Skeletal muscle tissue (tissue), 4 donors: ENCODE measurements around the gene MRPS7. TPM values are rescaled to one million over a fixed set of nuclear protein-coding genes. Genes with fewer than 3 reads are reported as not detected.

Source experiments
- H3K27ac ChIP-seq: one replicate; pipeline ENCODE4 v1.7.0; 2013; ENCODE audit warnings: mild to moderate bottlenecking, low read depth, low read length, inconsistent platforms
- H3K27me3 ChIP-seq, 3 donors: one replicate each; pipeline ENCODE4 v1.7.0; 2013; ENCODE audit warnings: low read length in 3 of 3; ENCODE audit not compliant: control insufficient read depth in 3 of 3, insufficient read depth in 3 of 3
- H3K36me3 ChIP-seq, 3 donors: one replicate each; pipeline ENCODE4 v1.7.0; 2013; ENCODE audit warnings: low read length in 3 of 3; ENCODE audit not compliant: control insufficient read depth in 3 of 3, insufficient read depth in 3 of 3
- H3K4me1 ChIP-seq, 3 donors: one replicate each; pipeline ENCODE4 v1.7.0; 2013; ENCODE audit warnings: low read length in 3 of 3, mild to moderate bottlenecking in 3 of 3; ENCODE audit not compliant: control insufficient read depth in 3 of 3, insufficient read depth in 3 of 3
- H3K4me3 ChIP-seq, 3 donors: one replicate each; pipeline ENCODE4 v1.7.0; 2013; ENCODE audit warnings: low read length in 3 of 3
- H3K9ac ChIP-seq, 3 donors: one replicate each; pipeline ENCODE4 v1.7.0; 2013; ENCODE audit warnings: low read length in 3 of 3, mild to moderate bottlenecking in 3 of 3, moderate library complexity in 2 of 3, low read depth in 1 of 3
- H3K9me3 ChIP-seq, 3 donors: one replicate each; pipeline ENCODE4 v1.7.0; 2013; ENCODE audit warnings: low read length in 3 of 3; ENCODE audit not compliant: control insufficient read depth in 3 of 3
- total RNA-seq: library from RNA; depleted of rRNA; stranded (reverse); fragments of >200 nt; gene quantifications from one replicate; pipeline ENCODE4 v1.2.3, GENCODE V29; 2014
- donor health status: Osteomylitis.

MRPS7 gene
- total RNA-seq, 1 donor from 2014 or later: 71.5 TPM

DNA sequence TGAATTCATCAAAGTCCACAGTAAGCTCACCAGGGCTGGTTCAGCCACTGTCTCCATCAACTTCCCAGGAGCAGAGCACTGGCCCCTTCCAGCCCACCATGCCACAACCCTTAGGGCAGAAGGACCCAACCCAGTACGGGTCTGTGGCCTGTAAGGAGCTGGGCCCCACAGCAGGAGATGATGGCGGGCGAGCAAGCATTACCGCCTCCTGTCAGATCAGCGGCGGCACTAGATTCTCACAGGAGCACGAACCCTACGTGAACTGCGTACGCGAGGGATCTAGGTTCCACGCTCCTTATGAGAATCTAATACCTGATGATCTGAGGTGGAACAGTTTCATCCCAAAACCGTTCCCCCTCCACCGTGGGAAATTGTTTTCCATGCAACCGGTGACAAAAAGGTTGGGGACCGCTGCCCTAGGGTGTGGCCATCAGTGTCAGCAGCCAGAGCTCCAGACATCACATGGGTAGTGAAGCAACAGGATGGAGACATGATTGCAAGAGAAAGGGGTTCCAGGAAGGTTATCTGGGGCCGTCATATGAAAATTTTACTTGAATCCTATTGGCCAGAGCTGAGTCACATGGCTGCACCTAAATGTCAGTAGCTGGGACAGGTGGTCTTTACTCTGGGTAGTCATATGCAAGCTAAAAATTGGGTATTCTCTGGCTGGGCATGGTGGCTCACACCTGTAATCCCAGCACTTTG, 40.0 kb downstream of the MRPS7 start:
- H3K9me3 ChIP-seq: no peaks in the 10 kb centered on the region
- H3K4me1 ChIP-seq: no peaks in the 10 kb centered on the region
- no peak overlapping the region for H3K4me3 ChIP-seq
- H3K27ac ChIP-seq: no peak overlapping the region
- H3K9ac ChIP-seq: no peak overlapping the region
- H3K36me3 ChIP-seq: no peaks in the 10 kb centered on the region
- H3K27me3 ChIP-seq: no peaks in the 10 kb centered on the region

DNA sequence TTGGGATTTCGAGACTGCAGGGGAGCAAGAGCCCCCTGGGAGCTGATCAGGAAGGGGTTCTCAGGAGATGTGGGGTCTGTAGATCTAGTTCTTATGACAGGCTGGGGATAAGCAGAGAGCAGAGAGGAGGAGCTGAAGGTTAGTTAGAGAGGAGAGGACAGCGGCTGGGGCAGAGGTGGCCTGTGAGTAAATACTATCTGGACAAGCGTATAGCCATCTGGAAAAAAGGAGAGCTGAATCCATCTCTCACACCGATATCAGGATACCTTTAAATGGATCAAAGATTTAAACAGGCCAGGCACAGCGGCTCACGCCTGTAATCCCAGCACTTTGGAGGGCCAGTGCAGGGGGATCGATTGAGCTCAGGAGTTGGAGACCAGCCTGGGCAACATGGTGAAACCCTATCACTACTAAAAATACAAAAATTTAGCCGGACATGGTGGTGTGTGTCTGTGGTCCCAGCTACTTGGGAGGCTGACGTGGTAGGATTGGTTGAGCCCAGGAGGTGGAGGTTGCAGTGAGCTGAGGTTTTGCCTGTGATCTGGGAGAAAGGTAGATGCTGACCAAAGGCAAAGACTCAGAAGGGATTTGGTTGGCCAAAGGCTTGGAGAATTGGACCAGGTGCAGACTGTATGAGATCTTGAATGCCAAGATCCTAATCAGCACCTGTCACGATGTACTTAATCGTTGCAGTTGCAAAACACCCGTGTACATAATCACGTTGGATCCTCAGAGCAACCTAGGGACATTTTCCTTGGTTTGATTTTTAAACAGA, 46.5 kb downstream of the MRPS7 start:
- Histone ChIP-seq H3K4me1 (peaks cover 0 to 5% (median 0%) of the 10 kb centered on the region in 3 donors), H3K27me3 (no peaks in the 10 kb centered on the region), H3K9me3 (no peaks in the 10 kb centered on the region), H3K36me3 (no peaks in the 10 kb centered on the region), H3K9ac (no peak overlapping the region), H3K4me3 (no peak overlapping the region), H3K27ac (no peak overlapping the region)

DNA sequence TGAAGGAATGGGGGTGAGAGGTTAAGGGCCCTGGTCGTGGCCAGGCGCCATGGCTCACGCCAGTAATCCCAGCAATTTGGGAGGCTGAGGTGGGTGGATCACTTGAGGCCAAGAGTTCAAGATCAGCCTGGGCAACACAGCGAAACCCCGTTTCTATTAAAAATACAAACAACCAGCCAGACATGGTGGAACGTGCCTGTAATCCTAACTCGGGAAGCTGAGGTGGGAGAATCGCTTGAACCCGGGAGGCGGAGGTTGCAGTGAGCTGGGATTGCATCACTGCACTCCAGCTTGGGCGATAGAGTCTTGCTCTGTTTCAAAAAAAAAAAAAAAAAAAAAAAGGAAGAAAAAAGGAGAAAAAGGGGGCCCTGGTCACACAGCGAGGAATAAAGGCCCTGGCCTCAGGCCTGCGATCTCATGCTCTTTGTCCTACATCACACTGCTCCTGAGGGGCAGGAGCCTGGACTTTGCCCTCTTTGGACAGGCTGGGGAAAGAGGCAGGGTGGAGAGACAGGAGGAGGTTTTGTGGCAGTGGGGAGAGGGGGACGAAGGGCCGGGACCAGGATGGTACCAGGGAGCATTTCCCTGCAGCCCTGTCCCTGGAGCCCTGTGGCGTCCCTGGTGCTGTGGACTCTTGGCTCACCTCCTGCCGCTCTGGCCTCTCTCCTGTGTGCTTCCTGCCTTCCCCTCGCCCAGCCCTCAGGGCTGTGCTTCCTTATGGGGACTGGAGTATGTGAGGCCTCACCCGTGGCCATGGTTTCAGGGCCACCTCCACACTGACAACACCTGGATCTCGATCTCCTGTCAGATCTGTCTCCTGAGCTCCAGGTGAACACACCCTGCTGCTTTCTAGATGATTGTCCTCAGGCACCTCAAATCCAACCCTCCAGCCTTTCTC, 47.3 kb downstream of the MRPS7 start:
- H3K4me1 ChIP-seq: peaks cover 0 to 5% (median 2%) of the 10 kb centered on the region in 3 donors
- H3K27me3 ChIP-seq: no peaks in the 10 kb centered on the region
- peak overlapping the region; percentile 56 for H3K27ac ChIP-seq
- no peak overlapping the region for H3K9ac ChIP-seq
- no peaks in the 10 kb centered on the region for H3K9me3 ChIP-seq
- no peak overlapping the region for H3K4me3 ChIP-seq
- no peaks in the 10 kb centered on the region for H3K36me3 ChIP-seq

DNA sequence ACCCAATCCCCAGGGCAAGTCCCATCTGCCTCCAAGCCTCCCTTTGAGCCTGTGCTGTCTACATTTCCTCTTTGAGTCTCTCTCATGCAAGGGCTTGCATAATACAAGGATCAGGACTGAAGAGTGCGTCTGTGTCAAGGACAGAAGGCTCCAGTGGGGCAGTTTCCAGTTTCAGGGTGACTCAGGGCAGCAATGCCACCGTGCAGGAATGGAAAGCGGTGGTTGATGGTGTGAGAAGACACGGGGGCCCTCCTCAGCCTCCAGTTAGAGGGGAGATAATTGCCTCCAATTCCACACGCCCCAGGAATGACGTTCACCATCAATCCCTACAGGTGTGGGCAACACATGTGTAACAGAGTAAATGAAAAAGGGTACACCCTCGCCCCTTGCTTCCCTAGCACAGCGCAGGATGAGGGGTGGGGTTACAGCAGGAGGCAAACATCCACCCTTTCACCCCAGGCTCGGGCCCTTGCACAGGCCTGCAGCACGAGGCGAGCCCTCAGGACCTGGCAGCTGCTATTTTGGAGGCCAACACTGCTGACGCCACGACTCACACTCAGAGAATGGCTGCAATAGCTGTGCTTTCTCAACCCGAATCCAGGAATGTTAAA, 52.4 kb downstream of the MRPS7 start:
- H3K27ac ChIP-seq: peak overlapping the region; percentile 48
- no peaks in the 10 kb centered on the region for H3K9me3 ChIP-seq
- peaks cover 4 to 8% (median 4%) of the 10 kb centered on the region in 3 donors for H3K36me3 ChIP-seq
- peaks cover 0 to 5% (median 2%) of the 10 kb centered on the region in 3 donors for H3K4me1 ChIP-seq
- H3K4me3 ChIP-seq: no peak overlapping the region
- H3K9ac ChIP-seq: no peak overlapping the region
- H3K27me3 ChIP-seq: no peaks in the 10 kb centered on the region

DNA sequence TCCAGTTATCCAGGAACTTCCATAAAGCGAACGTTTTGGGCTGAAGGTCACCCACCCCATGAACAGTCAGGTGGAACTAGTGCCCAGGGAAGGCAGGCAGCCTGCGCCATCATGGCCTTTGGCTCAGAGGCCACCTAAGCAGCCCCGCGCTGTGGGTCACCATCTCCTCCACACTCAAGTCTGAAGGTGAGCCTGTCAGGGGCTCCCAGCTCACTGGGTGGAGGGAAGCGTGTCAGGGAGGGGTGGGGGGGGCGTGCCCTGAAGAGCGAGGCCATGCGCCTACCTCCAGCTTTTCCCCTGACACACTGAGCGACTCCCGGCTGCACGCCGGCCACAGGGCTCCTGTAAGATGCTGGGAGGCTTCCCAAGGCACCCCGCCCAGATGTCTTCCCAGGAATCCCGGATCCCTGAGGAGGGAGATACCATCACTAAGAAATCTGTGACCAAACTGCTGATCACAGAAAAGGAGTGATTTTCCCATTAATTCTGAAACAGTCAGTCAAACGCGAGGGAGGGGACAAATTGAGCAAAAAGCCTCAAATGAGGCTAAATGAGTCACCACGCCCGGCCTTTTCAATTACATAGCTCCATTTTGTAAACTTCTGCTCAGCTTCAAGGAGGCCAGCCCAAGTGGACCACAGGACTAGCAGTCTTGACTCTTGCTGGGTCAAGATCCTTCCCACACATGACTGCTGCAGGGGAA, 54.0 kb downstream of the MRPS7 start:
- H3K9me3 ChIP-seq: no peaks in the 10 kb centered on the region
- H3K27ac ChIP-seq: no peak overlapping the region
- H3K27me3 ChIP-seq: no peaks in the 10 kb centered on the region
- no peak overlapping the region for H3K4me3 ChIP-seq
- no peak overlapping the region for H3K9ac ChIP-seq
- H3K36me3 ChIP-seq: peaks cover 9 to 17% (median 12%) of the 10 kb centered on the region in 3 donors
- H3K4me1 ChIP-seq: peaks cover 0 to 5% (median 2%) of the 10 kb centered on the region in 3 donors

Other genes with a start within 250 kb of the MRPS7 start
- gene MRPL58, start 249.2 kb upstream of the MRPS7 start, total RNA-seq: 20.9 TPM
- 247 TPM for gene ATP5PD, start 214.9 kb upstream of the MRPS7 start, total RNA-seq
- 9.4 TPM for gene KCTD2, start 214.7 kb upstream of the MRPS7 start, total RNA-seq
- 4.2 TPM for gene SLC16A5, start 173.9 kb upstream of the MRPS7 start, total RNA-seq
- gene ARMC7, start 151.9 kb upstream of the MRPS7 start, total RNA-seq: 1.0 TPM
- gene NT5C, start 130.1 kb upstream of the MRPS7 start, total RNA-seq: 32.9 TPM
- 109 TPM for gene JPT1, start 107.4 kb upstream of the MRPS7 start, total RNA-seq
- gene SUMO2, start 78.9 kb upstream of the MRPS7 start, total RNA-seq: 62.1 TPM
- gene NUP85, start 56.2 kb upstream of the MRPS7 start, total RNA-seq: 22.4 TPM
- 4.7 TPM for gene GGA3, start 273 bp upstream of the MRPS7 start, total RNA-seq
- 7.8 TPM for gene MIF4GD, start 9.4 kb downstream of the MRPS7 start, total RNA-seq
- gene SLC25A19, start 27.6 kb downstream of the MRPS7 start, total RNA-seq: 1.0 TPM
- gene GRB2, start 143.8 kb downstream of the MRPS7 start, total RNA-seq: 74.6 TPM
- gene TMEM94, start 194.8 kb downstream of the MRPS7 start, total RNA-seq: 18.3 TPM